Measurements from ENCODE around the gene MYOF. TPM values are rescaled to one million over a fixed set of nuclear protein-coding genes. Genes with fewer than 3 reads are reported as not detected.
A peak's percentile ranks its signal among the peaks of the same experiment; 100 is the strongest.

MYOF gene
- total and polyA plus RNA-seq, 3 experiments from 2014 or later: 57.0 to 62.8 TPM; not detected in 1

- no peak for DNase-seq
- H3K4me1 Mint-ChIP-seq: peaks cover 21 to 37% (median 27%) of the 10 kb centered on the region in 3 donors
- Histone ChIP-seq H3K9me3 (ENCODE audit: low read length) (no peaks in the 10 kb centered on the region), H3K27me3 (ENCODE audit: insufficient read depth, low read length, poor library complexity, severe bottlenecking) (no peaks in the 10 kb centered on the region), H3K36me3 (ENCODE audit: insufficient read depth, low read length) (no peaks in the 10 kb centered on the region), H3K4me1 (ENCODE audit: insufficient read depth, low read length) (peaks cover 11% of the 10 kb centered on the region), H3K27ac (ENCODE audit: low read depth, low read length) (no peak overlapping the region), H3K4me3 (ENCODE audit: low read length) (no peak overlapping the region)
- H3K9me3 Mint-ChIP-seq: no peaks in the 10 kb centered on the region
- CTCF ChIA-PET: interaction anchor here (2.0 kb wide), 1 partner anchor 99 kb away, joined by 9 read pairs; the partner anchor contains the start of gene MYOF
- H3K4me3 Mint-ChIP-seq: no peak overlapping the region
- POLR2A ChIA-PET: no interaction called here
- H3K27me3 Mint-ChIP-seq: no peaks in the 10 kb centered on the region
- no peaks in the 10 kb centered on the region for H3K36me3 Mint-ChIP-seq
- H3K27ac Mint-ChIP-seq: no peak overlapping the region
These were observed 98.1 kb downstream of the MYOF start for GRCh38 chr10:93384006-93384405.

GRCh38 chr10:93383562-93383981 lies 98.6 kb downstream of the MYOF start:
- Mint-ChIP-seq H3K9me3 (no peaks in the 10 kb centered on the region), H3K4me1 (peaks cover 21 to 37% (median 27%) of the 10 kb centered on the region in 3 donors), H3K36me3 (no peaks in the 10 kb centered on the region), H3K4me3 (no peak overlapping the region), H3K27ac (no peak overlapping the region), H3K27me3 (no peaks in the 10 kb centered on the region)
- H3K4me3 ChIP-seq (ENCODE audit: low read length): no peak overlapping the region
- H3K9me3 ChIP-seq (ENCODE audit: low read length): no peaks in the 10 kb centered on the region
- DNase-seq: no peak
- ChIA-PET POLR2A (no interaction called here), CTCF (interaction anchor here (1.7 to 2.0 kb wide), 2 partner anchors 99 to 104 kb away, joined by 4 to 9 read pairs; partner anchors contain the start of gene MYOF)
- no peak overlapping the region for H3K27ac ChIP-seq (ENCODE audit: low read depth, low read length)
- no peaks in the 10 kb centered on the region for H3K27me3 ChIP-seq (ENCODE audit: insufficient read depth, low read length, poor library complexity, severe bottlenecking)
- H3K36me3 ChIP-seq (ENCODE audit: insufficient read depth, low read length): no peaks in the 10 kb centered on the region
- peaks cover 11% of the 10 kb centered on the region for H3K4me1 ChIP-seq (ENCODE audit: insufficient read depth, low read length)

- Mint-ChIP-seq H3K27ac (peak overlapping the region in 4 of 8 donors; percentile 2 to 70 (median 46)), H3K9me3 (no peaks in the 10 kb centered on the region), H3K4me3 (peak overlapping the region in 1 of 7 donors; percentile 15), H3K27me3 (no peaks in the 10 kb centered on the region), H3K4me1 (peaks cover 6 to 16% (median 10%) of the 10 kb centered on the region in 3 donors), H3K36me3 (no peaks in the 10 kb centered on the region)
- CTCF ChIA-PET: interaction anchor here (0.7 to 9.7 kb wide), 10 partner anchors 12 to 133 kb away, joined by 3 to 220 read pairs (median 3); partner anchors contain the start of gene MYOF
- no peaks in the 10 kb centered on the region for H3K4me1 ChIP-seq (ENCODE audit: insufficient read depth, low read length)
- H3K27me3 ChIP-seq (ENCODE audit: insufficient read depth, low read length, poor library complexity, severe bottlenecking): no peaks in the 10 kb centered on the region
- H3K36me3 ChIP-seq (ENCODE audit: insufficient read depth, low read length): no peaks in the 10 kb centered on the region
- peak in 1 of 5 donors; percentile 49 for DNase-seq
- POLR2A ChIA-PET: interaction anchor here (0.7 kb wide), 1 partner anchor 103 kb away, joined by 3 read pairs; the partner anchor contains the start of gene MYOF
- H3K27ac ChIP-seq (ENCODE audit: low read depth, low read length): no peak overlapping the region
- H3K9me3 ChIP-seq (ENCODE audit: low read length): no peaks in the 10 kb centered on the region
- no peak overlapping the region for H3K4me3 ChIP-seq (ENCODE audit: low read length)
These were observed 102.2 kb downstream of the MYOF start for GRCh38 chr10:93379731-93380575.

- H3K4me1 Mint-ChIP-seq: peaks cover 6 to 16% (median 10%) of the 10 kb centered on the region in 3 donors
- Histone ChIP-seq H3K9me3 (ENCODE audit: low read length) (no peaks in the 10 kb centered on the region), H3K4me1 (ENCODE audit: insufficient read depth, low read length) (no peaks in the 10 kb centered on the region), H3K27me3 (ENCODE audit: insufficient read depth, low read length, poor library complexity, severe bottlenecking) (no peaks in the 10 kb centered on the region), H3K27ac (ENCODE audit: low read depth, low read length) (no peak overlapping the region), H3K36me3 (ENCODE audit: insufficient read depth, low read length) (no peaks in the 10 kb centered on the region), H3K4me3 (ENCODE audit: low read length) (no peak overlapping the region)
- peak overlapping the region in 3 of 8 donors; percentile 38 to 70 (median 54) for H3K27ac Mint-ChIP-seq
- ChIA-PET CTCF (interaction anchor here (0.8 to 9.7 kb wide), 5 partner anchors 12 to 132 kb away, joined by 3 to 220 read pairs (median 3); partner anchors contain the start of gene MYOF), POLR2A (interaction anchor here (0.7 kb wide), 1 partner anchor 103 kb away, joined by 3 read pairs; the partner anchor contains the start of gene MYOF)
- no peaks in the 10 kb centered on the region for H3K36me3 Mint-ChIP-seq
- peaks cover 0 to 7% of the 10 kb centered on the region in 2 donors for H3K27me3 Mint-ChIP-seq
- no peak for DNase-seq
- H3K4me3 Mint-ChIP-seq: peak overlapping the region in 1 of 7 donors; percentile 15
- no peaks in the 10 kb centered on the region for H3K9me3 Mint-ChIP-seq
These were observed 103.0 kb downstream of the MYOF start for GRCh38 chr10:93378997-93379730.

- ChIA-PET POLR2A (no interaction called here), CTCF (interaction anchor here (2.1 to 9.7 kb wide), 7 partner anchors 8 to 131 kb away, joined by 5 to 220 read pairs (median 18); partner anchors contain the start of gene MYOF)
- Histone ChIP-seq H3K36me3 (ENCODE audit: insufficient read depth, low read length) (no peaks in the 10 kb centered on the region), H3K4me1 (ENCODE audit: insufficient read depth, low read length) (no peaks in the 10 kb centered on the region), H3K27ac (ENCODE audit: low read depth, low read length) (no peak overlapping the region), H3K4me3 (ENCODE audit: low read length) (no peak overlapping the region), H3K9me3 (ENCODE audit: low read length) (no peaks in the 10 kb centered on the region), H3K27me3 (ENCODE audit: insufficient read depth, low read length, poor library complexity, severe bottlenecking) (no peaks in the 10 kb centered on the region)
- H3K27ac Mint-ChIP-seq: no peak overlapping the region
- no peak for DNase-seq
- no peaks in the 10 kb centered on the region for H3K36me3 Mint-ChIP-seq
- H3K9me3 Mint-ChIP-seq: no peaks in the 10 kb centered on the region
- peaks cover 6 to 16% (median 10%) of the 10 kb centered on the region in 3 donors for H3K4me1 Mint-ChIP-seq
- no peak overlapping the region for H3K4me3 Mint-ChIP-seq
- H3K27me3 Mint-ChIP-seq: peaks cover 0 to 8% of the 10 kb centered on the region in 2 donors
These were observed 104.1 kb downstream of the MYOF start for GRCh38 chr10:93378039-93378438.

- Mint-ChIP-seq H3K27me3 (peaks cover 0 to 8% of the 10 kb centered on the region in 2 donors), H3K4me1 (peaks cover 6 to 16% (median 10%) of the 10 kb centered on the region in 3 donors), H3K27ac (no peak overlapping the region), H3K36me3 (no peaks in the 10 kb centered on the region), H3K9me3 (no peaks in the 10 kb centered on the region), H3K4me3 (no peak overlapping the region)
- no peak overlapping the region for H3K4me3 ChIP-seq (ENCODE audit: low read length)
- CTCF ChIA-PET: interaction anchor here (0.7 to 9.7 kb wide), 29 partner anchors 9 to 514 kb away, joined by 3 to 220 read pairs (median 6); partner anchors contain the start of gene MYOF
- peak in 4 of 5 donors; percentile 24 to 67 (median 58) for DNase-seq
- POLR2A ChIA-PET: interaction anchor here (0.5 to 1.7 kb wide), 3 partner anchors 100 to 126 kb away, joined by 3 to 12 read pairs (median 5); partner anchors contain the start of gene MYOF
- H3K9me3 ChIP-seq (ENCODE audit: low read length): no peaks in the 10 kb centered on the region
- H3K36me3 ChIP-seq (ENCODE audit: insufficient read depth, low read length): no peaks in the 10 kb centered on the region
- H3K27ac ChIP-seq (ENCODE audit: low read depth, low read length): no peak overlapping the region
- H3K4me1 ChIP-seq (ENCODE audit: insufficient read depth, low read length): no peaks in the 10 kb centered on the region
- H3K27me3 ChIP-seq (ENCODE audit: insufficient read depth, low read length, poor library complexity, severe bottlenecking): no peaks in the 10 kb centered on the region
These were observed 105.5 kb downstream of the MYOF start for GRCh38 chr10:93376372-93377293.

GRCh38 chr10:93370961-93371360 lies 111.2 kb downstream of the MYOF start:
- H3K27ac ChIP-seq (ENCODE audit: low read depth, low read length): no peak overlapping the region
- H3K4me1 Mint-ChIP-seq: no peaks in the 10 kb centered on the region
- no peaks in the 10 kb centered on the region for H3K4me1 ChIP-seq (ENCODE audit: insufficient read depth, low read length)
- no peak for DNase-seq
- CTCF ChIA-PET: interaction anchor here (1.1 to 1.9 kb wide), 3 partner anchors 12 to 112 kb away, joined by 3 to 10 read pairs (median 3); partner anchors contain the start of gene MYOF
- H3K4me3 ChIP-seq (ENCODE audit: low read length): no peak overlapping the region
- no peaks in the 10 kb centered on the region for H3K36me3 Mint-ChIP-seq
- peaks cover 0 to 8% of the 10 kb centered on the region in 2 donors for H3K27me3 Mint-ChIP-seq
- H3K4me3 Mint-ChIP-seq: no peak overlapping the region
- H3K9me3 ChIP-seq (ENCODE audit: low read length): no peaks in the 10 kb centered on the region
- H3K36me3 ChIP-seq (ENCODE audit: insufficient read depth, low read length): no peaks in the 10 kb centered on the region
- POLR2A ChIA-PET: no interaction called here
- H3K27me3 ChIP-seq (ENCODE audit: insufficient read depth, low read length, poor library complexity, severe bottlenecking): no peaks in the 10 kb centered on the region
- H3K9me3 Mint-ChIP-seq: no peaks in the 10 kb centered on the region
- no peak overlapping the region for H3K27ac Mint-ChIP-seq

Measured in CD8-positive, alpha-beta memory T cell (primary cell).